NOMO-1 treated with DMSO at 0.1 percent for 48 hours (cell line): ENCODE data around the gene OS9.

ENCODE experiments used
- DNase-seq: peaks from one replicate; lab custom pipeline; 2025; ENCODE audit not compliant: unreplicated experiment; lab: John Stamatoyannopoulos, UW

OS9 gene

DNA sequence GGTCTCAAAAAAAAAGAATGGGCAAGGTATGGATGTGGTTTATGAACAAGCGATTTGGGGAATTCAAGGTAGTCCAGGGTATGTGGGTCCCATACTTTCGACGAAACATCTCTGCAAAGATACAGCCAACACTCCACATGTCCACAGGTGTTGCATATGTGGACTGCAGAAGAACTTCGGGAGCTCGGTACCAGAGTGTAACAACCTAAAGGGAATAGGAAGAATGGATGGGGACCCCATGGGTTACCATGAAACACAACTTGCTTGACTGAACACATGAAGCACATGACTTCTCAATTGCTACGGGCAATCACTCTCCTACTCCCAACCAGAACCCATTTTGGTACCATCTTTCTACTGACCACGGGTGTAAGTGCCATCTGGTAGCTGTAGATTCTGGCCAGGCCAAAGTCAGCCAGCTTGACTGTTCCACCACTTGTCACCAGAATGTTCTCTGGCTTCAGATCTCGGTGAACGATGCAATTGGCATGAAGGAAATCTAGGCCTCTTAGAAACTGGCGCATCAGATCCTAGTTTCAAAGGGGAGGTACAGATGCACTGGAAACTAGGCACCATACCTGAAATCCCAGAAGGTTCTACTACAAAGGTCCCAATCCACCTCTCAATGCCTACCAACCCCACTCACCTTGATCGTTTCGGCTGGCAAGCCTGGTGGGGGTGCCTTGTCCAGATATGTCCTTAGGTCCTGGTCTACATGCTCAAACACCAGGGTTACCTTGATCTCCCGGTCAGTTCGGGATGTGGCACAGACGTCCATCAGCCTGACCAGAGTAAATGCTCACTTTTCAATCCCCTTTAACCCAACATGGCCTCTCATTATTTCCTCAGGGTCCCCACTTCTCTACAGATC, 56.9 kb downstream of the OS9 start:
- DNase-seq, result no peak

DNA sequence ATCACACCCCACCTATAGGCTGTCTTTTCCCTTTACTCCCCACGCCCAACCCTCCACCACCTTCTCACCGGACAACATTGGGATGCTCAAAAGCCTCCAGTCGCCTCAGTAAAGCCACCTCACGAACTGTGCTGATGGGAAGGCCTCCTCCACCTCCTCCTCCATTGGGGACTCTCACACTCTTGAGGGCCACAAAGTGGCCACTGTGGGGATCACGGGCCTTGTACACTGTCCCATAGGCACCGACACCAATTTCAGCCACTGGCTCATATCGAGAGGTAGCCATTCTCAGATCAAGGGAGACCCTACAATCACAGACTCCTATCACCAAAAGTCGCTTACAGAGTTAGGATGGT, 57.5 kb downstream of the OS9 start:
- DNase-seq, result no peak

DNA sequence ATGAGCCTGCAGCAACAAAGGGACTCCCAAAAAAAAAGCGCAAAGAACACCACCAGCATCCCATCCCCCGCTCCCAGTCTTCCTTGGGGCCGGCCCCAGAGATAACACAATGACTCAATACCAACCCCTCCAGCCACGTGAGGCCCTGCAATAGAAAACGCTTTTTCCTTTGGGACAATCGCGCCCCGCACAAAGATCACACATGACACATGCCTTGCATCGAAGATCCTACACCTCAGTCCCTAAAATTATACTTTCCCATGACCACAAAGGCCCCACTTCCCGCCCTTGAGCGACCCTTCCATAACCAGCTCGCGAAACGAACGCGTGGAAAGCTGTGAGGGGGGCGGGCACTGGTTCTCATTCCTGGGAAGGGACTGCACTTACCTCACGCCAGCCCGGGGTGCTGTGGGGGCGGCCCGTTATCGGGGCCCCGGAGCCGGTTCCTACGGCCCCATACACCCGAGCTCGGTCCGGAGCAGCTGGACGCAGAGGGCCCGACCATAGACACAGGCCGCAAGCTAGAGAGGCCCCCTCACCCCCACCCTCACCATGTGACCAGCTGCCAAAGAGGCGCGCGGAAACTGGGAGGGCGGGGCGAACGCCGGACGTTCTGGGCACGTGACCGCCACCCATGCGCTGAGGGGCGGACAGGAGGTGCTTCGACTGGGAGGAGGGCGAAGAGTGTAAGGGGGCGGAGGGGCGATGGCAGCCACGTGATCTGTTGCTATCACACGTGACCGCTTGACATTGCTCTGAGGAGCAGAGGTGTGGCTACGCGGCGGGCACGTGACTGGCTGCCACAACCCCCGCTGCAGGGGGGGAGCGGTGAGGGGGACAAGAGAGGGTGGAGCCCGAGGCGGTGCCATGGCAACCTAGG, 58.1 kb downstream of the OS9 start, which contains the start of gene CDK4:
TSS of gene CDK4 (minus strand) at position 523 of the 880 bp plus-strand sequence. CDS start 593 bp downstream, outside the sequence.
- peak; percentile 100 for DNase-seq

DNA sequence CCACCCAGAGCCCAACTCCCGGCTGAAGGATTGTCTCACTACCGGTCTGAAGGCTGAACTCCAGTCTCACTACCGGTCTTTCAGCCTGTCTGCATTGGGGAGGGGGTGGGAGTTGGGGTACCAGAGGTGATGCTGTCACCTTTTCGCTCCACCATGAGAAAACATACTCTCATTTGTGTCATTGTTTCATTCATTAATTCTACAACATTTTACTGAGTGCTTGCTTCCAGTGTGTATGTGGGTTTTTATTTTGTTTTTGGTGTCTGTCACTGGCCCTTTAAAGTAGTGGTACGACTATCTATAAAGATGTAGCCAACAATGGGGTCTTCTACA, 58.7 kb downstream of the OS9 start:
- DNase-seq, result no peak

DNA sequence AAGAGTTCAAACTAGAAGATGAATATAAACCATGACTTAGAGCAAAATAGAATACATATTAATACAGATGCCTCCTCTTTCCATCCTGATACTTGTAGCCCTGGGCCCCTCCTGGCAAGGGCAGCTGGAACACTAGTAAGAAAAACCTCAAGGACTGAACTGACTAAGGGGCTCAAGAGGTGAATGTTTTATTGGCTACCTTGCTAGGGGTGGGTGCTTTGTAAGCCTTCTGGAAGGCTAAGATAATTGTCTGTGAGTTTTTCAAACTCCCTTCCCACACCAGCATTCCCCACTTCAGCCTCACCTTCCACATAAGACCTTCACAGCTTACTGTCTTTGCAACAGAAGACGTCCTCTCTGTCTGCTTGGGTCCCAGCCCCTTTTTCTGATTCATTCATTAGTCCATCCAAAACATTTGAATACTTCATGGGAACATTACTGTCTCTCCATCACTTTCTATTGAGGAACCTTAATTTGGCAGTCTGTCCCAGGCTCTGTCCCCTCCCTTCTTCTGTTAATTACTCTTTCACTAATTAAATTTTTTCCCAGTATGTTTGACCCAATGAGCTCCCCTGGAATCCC, 59.9 kb downstream of the OS9 start:
- DNase-seq, result no peak

DNA sequence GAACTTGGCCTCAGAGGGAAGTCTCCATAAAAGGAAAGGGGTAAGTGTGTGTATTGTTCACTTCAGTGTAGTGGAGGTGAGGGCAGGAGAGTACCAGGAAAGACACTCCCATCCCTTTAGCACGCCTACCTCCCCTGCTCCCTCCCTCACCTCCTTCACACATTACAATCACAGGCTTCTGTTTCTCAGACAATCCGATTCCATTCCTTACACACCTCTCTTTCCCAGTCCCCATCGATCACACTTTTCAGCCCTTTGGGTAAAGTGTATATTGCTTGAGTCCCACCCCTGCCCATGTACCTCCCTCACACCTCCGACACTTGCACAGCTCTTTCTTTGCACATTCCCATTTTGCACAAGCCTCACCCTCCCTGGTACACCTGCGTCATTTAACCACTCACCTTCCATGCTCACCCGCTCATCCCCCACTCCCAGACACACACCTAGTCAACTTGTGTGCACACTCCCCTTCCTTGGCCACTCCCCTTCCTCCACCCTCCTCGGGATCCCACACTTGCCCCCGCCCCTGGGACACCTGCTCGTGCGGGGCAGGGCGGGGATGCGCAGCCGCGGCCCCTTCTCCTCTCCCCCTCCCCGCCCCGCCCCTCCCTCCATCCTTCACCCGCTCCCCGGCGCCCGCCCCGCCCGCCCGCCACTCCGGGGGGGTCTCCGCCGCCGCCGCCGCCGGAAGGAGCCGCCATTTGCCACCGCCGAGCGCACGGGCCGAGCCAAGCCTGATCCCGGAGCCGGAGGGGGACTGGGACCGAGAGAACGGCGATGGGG, 60.7 kb downstream of the OS9 start, which contains the start of gene MARCHF9:
TSS of gene MARCHF9 (plus strand) at position 693 of the 783 bp plus-strand sequence. CDS start 426 bp downstream, outside the sequence.
- peak; percentile 38 for DNase-seq

DNA sequence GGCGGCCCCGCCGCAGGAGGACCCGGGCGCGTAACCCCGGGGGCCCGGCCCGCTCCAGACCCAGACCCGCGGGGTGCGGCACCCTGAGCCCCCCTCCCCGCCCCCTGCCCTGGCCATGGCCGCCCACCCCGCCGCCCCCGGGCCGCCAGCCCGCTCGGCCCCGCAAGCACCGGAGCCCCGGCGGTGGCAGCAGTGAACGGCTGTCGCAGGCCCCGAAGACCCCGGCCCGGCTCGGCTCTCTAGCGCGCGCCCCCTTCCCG, 61.2 kb downstream of the OS9 start:
- DNase-seq, result no peak

DNA sequence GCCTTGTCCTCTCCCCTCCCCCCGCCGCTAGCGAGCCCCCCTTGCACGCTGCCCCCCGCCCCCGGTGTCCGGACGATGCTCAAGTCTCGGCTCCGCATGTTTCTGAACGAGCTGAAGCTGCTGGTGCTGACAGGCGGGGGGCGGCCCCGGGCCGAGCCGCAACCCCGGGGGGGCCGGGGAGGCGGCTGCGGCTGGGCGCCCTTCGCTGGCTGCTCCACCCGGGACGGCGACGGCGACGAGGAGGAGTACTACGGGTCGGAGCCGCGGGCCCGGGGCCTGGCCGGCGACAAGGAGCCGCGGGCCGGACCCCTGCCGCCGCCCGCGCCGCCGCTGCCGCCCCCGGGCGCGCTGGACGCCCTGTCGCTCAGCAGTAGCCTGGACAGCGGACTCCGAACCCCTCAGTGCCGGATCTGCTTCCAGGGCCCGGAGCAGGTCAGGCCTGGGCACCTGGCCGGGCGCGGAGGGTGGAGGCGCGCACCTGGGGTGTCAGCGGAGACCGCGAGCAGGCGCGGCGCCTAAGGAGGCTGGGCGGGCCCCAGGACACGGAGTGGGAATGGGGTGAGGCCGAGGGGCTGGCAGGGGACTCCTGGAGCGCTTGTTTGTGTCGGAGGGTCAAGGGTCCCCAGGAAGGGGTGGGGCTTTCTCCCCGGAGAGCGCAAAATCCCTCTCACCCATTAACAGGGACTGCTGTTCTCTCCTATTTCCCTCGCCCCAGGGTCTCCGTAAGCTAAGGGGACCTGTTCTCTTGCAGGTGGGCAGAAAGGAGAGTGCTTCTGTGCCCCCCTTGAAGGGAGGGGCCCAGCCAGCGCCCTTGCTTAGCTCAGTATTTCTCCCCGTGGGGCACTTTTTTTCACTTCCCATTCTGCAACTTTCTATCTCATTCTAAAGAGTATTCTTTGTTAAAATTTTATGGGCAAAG, 61.8 kb downstream of the OS9 start:
- peak; percentile 34 for DNase-seq

DNA sequence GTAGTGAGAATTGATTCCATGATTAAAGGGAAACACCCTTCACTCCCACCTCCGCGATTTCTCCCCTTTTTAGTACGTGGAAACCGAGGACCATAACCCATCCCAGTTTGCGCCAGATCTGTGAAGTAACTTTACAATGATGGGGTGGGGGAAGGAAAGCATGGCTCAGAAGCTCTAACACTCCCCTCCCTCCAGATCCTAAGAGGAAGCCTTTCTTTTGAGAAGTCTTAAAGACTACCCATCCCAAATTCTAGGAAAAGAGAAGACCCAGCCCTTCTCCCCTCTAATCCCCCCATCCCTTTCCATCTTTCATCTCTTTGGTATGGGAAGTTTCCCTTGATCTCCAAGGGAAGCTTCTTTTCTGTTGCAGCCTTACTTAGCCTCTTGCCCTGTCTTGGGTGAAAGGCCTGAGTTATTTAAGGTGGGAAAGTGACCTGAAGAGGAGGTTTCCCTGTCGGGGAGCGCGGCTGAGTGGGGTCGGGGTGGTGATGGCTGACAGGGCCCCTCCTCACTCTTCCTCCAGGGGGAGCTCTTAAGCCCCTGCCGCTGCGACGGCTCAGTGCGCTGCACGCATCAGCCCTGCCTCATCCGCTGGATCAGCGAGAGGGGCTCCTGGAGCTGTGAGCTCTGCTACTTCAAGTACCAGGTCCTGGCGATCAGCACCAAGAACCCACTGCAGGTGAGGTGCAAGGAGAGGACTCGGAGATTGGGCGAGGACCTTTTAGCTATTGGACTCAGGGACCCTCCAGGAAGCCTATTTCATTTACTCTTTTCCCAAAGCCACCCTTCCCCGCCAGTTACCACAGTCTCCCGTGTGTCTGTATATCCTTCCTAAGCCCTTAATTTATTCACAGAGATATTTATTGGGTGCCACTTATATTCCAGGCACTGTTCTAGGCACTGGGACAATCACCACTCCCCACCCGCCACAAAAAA, 62.7 kb downstream of the OS9 start:
- DNase-seq, result peak; percentile 53

DNA sequence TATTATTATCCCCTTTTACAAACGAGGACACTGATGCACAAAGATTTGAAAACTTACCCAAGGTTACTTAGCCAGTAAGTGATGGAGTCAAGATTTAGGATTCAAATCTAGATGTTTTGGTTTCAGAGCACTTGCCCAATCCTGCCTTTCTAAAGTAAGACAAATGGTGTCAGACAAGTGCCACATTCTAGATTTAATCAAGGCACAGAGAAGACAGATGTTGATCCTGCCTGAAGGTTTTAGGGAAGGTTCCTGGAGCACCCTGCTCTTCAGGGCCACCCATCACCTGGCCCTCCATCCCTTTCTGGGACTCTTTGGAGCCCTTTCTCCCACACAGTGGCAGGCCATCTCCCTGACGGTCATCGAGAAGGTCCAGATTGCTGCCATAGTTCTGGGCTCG, 63.8 kb downstream of the OS9 start:
- DNase-seq, result no peak

DNA sequence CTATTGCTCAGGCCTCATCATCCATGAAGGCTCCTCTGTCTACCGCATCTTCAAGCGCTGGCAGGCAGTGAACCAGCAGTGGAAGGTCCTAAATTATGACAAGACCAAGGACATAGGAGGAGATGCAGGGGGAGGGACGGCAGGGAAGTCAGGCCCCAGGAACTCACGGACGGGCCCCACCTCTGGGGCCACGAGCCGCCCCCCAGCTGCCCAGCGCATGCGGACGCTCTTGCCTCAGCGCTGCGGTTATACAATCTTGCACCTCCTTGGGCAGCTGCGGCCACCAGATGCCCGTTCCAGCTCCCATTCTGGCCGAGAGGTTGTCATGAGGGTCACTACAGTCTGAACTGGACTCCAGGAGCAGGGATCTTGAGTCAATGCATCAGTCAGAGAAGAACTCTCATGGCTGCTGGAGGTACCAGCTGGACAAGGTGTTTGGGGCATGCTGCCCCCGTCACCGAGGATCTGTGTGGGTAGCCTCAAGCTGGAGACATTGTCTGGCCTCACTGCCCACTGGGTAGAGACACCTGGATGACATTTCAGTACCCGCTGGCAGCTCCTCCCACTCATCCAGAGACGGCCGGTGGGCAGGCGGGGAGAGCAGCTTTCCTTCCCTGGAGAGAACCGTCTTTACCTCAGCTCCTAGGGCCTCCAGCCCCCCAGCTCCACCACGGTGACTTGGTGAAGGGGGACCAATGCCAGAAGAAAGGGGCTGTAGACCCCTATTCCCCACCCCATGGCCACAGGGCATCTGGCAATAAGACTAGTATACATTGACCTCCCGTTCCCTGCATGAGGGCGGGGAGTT, 64.8 kb downstream of the OS9 start:
- DNase-seq, result no peak

DNA sequence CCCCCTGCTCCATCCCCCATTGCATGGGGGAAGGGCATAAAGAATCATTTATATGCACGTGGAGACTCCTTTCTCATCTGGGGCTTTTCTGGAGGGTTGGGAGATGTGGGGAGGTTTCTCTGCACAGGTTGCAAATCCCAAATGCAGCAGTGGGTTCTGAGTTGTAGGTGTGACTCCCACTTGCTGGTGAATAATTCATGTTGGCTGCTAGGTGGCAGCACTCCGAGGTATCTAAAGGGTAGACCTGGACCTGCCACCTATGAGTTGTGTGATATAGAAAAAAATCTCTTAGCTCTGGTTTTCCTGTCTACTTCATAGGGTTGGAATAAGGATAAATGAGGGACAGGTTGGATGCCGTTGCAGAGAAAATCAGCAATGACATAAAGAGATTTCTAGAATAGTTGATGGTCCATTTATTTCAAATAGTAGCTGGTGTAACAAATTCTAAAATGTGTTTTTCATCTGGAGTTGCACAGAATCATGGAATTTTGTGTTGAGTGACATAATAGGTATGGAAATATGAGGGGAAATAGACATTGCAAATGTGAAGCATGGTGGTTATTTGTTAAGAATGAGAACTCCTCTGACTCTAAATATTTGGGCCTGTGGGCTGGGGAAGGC, 65.5 kb downstream of the OS9 start:
- DNase-seq, result no peak

DNA sequence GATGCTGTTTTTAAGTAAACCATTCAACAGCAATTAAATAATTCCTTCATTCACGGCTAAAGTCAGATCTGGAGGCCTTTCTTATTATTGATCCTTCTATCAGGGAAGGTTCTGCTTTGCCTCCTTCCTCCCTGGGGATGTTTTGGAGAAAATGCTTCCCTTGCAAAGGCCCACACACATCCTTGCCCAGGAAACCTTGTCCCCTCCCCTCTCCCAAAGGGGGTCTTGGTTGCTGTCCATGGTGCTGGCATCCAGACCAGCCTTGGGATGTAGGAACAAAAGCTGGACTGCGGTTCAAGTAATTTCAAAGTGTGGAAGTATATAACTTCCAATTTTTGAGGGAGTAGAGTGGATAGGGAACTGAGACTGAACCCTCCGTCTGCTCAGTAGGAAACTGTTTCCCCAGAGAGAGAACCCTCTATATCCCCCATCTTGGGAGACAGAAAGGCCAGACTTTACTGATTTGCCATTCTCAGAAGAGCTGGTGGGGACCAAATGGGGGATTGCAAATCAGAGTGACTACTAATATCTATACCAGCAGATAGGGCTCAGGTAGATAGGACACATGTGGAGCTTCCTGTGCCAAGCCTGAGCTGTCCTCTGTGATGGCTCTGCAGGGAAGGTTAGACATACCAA, 66.5 kb downstream of the OS9 start:
- DNase-seq, result no peak

DNA sequence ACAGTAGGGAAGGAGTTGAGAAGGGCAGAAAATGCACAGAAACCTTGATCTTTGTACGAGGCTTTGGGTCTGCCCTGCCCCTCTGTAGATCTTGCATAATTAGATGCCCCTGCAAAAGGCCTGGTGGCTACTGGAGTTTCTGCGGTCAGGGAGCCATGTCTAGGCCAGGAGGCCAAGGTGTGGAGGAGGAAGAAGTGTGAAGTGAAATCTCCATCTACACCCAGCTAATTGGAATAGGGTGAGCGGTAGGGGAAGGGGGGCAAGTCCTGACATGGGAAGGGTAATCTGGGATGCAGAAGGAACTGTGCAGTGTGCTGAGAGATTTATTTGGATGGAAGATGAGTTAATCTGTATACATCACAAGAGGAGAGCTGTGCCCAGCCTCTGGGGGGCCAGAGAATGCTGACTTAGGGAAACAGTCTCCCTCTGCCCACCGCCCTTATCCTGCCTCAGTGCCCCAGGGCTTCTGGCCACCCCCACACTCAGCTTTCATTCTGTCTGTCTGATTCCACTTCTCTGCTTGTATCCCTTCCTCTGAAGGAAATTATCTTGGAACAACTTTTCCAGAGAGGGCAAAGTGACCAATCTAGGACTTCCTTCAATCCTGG, 67.6 kb downstream of the OS9 start:
- no peak for DNase-seq

DNA sequence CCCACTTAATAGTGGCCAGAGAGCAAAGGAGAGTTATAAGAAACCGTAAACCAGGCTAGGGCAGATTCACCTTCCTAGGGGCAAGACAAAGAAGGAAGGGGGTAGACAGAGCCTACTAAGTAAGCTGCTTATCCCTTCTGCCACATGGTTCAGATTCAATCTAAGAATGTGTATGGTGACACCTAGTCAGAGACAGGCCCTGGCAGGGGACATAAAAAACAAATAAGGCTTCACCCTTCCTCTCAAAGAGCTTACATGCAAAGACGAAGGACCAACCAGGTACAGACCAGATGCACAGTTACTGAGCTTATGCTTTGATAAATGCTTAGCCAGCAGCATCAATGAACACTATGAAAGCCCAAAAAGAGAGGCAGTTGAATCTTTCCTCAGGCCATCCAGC, 68.5 kb downstream of the OS9 start:
- no peak for DNase-seq

DNA sequence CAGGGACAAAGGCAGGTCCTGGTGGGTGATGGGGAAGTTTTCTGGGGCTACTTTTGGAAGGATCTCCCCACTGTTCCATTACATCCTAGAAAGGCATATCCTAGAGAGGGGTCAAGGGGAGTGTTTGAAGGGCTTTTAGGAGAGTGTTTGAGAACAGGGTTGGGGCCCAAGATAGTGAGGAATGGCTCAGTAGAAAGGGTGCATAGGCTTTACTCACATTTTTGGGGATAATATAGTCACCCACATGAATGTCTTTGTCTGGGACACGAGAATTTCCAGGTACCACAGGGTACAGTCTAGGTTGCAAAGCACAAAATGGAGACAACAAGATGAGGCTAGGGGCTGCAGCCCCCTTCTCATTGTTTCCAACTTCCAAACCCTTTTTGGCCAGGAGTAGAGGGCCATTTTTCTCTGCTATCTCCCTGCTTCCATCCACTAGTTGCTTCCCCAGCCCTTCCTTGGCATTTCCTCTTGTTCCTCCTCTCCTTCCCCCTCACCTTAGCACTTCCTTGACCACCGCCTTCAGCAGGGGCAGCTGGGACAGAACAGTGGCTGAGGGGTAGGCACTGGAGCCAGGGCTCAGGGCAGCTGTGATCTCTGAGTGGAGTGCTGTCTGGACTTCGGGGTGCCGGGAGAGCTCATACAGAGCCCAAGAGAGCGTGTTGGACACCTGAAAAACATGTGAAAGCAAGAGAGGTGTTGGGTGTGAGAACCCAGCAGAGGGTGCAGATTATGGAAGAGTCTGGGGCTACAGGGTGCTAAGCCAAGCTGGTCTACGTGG, 70.1 kb downstream of the OS9 start:
- no peak for DNase-seq
